Stimulated activated CD8-positive, alpha-beta memory T cell treated with anti-CD3 and anti-CD28 coated beads, Interleukin-4, amount 100 ng/mL, for 48 hours (primary cell): Measurements from ENCODE around the gene GRB10.
"Not testable (repeated sequence)": the region's sequence is repeated elsewhere in the genome, so short reads cannot be mapped to it uniquely, and the experiment has no call there.

Experiments
- DNase-seq: peaks from one replicate; pipeline ENCODE4 v3.0.0-alpha.2; 2020

Gene GRB10

DNA sequence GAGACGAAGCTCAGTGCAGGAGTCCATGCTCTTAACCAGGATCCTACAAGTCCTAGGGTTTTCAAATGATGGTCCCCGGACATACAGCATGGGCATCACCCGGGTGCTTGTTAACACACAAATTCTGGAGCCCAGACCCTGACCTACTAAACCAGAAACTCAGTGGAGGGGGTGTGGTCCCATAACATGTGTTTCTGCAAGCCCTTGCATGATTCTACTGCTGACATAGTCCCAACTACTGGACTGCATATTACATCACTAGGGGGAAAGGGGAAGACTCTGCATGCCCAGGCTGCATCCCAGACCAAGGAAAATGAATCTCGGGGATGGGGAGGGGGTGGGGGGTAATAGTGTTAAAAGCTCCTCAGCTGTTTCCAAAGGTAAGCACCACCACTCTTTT lies 40.3 kb downstream of the GRB10 start:
- DNase-seq = no peak

DNA sequence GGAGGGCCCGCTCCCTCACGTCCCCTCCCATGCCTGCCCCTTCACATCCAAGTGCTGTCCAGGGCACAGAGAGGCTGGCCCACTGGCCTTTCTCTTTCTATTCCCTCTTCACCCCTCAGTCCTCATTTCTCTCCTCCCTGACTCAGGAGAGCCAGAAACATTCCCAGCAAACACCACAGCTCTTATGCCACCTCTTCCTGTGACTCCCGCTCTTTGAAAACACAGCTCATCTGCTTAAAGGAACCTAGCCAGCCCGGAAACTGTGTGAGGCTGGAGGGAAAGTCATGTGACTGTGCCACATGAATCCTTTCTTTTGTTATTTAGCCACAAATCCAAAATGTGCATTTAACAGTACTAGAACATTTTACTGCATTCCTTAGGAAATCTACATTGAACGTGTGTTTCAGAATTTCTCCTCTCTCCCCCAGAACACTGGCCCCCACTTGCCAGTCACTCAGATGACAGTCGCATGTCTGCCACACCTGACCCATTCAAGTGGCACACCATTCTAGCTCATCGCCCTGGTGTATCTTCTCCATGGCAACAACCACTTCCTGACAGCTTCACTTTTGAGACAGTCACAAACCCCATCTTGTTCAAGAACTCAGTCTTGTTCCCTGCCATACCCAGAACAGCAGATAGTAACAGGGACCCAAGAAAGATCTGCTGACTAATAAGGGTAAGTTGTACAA lies 42.8 kb downstream of the GRB10 start:
- DNase-seq = peak; percentile 53

DNA sequence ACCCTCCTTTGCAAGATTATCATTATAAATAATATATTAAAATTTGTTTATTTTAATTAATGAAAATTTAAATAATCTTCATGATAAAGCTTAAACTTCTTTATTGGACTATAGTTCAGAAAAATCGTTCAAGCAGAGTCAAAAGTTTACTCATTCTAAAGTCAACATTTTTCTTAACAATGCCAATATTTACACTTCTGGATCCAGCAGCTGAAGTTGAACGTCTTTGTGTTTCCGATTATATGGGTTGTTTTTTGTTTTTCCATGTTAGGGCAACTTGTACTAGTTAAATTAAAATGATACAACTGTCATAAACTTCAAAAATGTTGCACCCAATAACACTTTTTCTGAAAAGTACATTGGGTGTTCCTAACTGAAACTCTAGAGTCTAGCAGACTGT lies 43.8 kb downstream of the GRB10 start:
- DNase-seq = no peak

DNA sequence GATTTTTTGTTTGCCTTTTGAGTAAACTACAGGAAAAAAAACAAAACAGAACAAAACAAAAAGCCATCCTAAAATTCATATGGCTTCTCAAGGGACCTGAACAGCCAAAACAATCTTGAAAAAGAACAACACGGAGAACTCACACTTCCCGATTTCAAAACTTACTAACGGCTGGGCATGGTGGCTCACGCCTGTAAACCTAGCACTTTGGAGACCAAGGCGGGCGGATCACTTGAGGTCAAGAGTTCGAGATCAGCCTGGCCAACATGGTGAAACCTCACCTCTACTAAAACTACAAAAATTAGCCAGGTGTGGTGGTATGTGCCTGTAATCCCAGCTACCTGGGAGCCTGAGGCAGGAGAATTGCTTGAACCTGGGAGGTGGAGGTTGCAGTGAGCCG lies 46.9 kb downstream of the GRB10 start:
- not testable (repeated sequence) for DNase-seq

DNA sequence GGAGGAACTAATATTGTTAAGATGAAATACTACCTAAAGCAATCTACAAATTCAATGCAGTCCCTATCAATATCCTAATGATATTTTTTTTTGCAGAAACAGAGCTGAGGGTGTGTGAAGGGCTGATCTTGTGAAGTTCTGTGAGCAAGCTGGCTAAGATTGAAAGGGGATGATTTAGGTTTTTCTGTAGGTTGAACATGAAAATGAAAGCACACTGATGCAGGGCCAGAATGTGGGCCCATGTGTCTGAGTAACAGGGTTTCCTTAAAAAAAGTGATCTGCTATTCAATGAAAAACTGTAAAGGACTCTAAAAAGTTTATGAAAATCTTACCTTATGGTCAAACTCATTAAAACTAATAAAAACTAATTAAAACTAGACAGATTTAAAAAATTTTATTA lies 47.4 kb downstream of the GRB10 start:
- DNase-seq = no peak

DNA sequence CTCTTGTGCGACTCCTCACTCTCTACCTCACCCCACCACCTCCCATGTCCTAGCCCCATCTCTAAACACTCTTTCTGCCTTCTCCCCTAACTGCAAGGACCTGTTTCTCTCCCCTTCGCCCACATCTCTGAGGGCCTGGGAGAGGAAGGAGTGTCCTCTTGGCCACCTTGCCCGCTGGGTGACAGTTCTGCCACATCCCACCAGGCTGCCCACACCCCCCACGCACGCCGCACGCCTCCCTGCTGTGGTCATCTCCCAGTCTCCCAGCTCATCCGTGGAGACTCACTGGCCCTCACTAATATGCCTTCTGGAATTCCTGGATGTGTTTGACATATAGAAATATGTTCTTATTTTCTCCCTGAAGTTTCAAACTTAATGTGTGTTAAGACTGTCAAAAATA lies 48.5 kb downstream of the GRB10 start:
- DNase-seq = no peak

DNA sequence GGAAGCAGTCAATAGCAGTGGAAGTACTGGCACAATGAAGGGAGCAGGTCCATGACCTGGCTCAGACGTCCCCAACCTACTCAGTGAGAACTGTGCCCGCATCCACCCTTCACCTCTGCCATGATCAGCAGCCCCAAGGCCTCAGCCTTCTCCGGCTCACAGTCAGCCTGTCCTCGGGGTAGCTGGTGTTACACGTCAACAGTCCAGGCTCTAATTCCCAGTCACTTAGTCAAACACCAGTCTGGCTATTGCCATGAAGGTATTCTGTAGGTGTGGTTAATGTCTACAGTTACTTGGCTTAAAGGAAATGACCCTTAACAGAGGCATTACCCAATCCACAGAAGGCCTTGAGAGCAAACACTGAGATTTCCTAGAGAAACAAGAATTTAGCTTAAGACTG lies 49.1 kb downstream of the GRB10 start:
- DNase-seq = no peak

DNA sequence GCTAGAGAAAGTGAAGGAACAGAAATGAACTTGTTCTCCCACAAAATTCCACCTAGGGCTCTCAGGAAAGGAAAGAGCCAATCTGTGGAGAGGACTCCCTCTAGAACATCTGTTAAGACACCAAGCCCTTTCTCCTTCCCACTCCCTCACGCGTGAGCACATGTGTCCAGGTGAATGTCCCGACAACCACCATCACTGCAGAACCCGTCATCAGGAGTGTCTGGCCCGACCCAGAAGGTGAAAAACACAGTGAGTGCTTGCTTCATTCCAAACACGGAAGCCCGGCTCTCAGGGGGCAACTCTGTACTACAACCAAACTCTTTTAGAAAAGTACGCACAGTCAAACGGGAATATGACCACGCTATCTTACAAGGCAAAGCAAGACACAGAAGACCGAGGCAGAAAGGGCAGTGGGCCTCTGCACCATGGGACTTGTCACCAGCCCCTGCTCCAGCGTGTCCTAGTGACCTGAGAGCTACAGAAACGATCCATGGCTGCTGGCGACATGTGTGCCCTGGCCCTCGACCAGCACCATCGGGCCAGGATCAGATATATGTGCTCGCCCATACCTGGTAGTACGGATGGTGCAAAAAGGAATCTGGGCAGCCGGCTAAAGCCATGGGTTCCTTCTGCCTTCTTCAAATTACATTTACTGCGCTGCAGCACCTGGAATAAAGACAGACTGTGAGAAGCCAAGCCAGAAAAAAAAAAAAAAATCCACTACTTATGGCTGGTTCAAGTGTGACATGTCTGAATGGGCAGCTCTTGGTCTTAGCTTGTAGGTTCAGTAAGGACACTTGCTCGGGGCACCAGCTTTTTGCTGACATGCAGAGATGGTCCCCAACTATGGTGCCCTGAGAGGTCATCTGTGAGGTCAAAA lies 50.8 kb downstream of the GRB10 start:
- no peak for DNase-seq

DNA sequence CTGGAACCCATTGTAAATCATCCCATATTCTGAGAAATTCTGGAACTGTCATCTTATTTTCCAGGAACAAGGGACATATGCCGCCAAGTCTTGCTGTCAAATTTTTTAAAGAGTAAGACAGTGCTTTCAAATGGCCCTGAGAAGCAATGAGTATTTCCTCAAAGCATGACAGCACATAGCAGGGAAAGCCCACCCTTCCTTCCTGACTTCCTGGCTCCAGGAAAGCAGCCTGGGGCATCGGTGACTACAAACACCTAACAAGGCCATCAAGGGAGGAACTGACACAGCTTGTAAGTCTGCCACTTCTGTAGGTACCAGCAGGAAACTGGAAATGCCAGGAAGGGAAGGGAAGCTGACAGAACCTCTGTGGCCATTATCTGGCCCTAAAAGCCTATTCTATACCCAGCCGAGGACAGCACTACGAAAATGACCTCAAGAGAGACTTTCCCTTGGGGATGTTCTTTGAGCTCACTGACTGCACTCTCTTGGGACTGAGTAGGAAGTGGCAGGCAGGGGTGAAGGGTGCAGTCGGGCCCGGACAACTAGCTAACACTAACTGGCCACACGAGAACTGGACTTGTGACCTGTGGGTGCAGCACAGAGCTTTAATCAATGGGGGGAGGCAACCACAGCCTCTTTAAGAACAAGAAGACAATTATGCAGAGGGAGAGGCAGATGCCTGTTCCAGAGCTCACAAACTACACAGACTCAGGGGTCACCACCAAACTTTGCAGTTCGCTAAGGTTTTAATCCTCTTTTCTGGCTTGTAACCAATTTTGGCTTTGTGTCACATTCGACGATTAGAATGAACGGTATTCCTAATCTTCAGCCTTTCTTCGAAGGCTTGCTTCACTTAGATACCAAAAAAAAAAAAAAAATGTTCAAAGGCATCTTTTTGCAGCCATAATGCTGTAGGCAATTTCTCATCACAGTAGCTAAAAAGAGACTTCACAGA lies 52.0 kb downstream of the GRB10 start:
- DNase-seq = no peak

DNA sequence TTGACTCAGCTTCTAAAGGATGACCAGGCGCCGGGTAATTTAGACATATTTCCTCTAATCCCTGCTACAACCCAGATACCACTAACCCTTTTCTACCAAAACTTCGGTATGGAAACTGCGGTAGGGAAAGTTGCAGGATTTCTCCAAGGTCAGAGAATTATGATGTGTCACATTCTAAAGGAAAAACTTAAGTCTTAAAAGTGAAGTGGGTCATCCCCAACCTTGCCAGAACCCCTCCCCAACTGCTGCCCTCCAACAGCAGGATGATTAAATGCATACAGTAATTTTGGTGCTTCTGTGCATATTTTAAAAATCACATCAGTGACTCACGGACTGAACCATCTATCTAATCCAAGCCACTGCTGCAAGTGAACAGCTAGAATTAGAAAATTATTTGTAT lies 52.7 kb downstream of the GRB10 start:
- DNase-seq = no peak

DNA sequence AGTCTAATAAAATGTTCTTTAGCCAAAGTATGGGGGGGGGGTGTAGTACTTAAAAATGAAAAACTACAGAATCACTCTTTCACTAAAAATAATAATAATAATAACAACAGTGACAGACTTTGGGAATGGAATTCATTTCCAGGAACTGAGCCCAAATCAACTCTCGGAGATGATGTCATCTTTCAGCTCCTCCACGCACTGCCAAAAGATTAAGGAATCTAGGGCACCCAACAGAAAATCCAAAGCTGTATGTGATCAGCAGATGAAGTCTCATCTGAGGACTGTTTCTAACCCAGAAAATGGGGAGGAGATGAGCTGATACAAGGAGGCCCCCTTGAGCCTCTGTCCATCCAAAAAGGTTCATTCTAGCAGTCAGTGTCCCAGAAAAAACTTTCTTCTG lies 54.5 kb downstream of the GRB10 start:
- no peak for DNase-seq

DNA sequence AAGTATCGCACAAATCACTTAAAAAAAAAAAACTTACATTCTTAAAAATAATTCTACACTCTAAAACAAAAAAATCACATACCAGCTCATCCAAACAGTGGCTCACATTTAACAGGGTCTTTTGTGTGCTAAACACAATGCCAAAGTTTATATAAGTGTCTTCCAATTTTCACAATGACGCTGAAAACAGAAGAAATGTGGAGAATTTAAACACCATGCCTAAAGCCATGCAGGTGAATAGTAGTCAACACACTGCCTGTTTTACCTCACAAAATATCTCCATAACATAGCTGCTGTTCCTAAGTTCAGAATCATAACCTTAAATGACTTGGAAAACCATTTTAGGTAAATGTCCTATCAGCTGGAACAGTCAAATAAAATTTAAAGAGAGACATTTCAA lies 55.0 kb downstream of the GRB10 start:
- no peak for DNase-seq

DNA sequence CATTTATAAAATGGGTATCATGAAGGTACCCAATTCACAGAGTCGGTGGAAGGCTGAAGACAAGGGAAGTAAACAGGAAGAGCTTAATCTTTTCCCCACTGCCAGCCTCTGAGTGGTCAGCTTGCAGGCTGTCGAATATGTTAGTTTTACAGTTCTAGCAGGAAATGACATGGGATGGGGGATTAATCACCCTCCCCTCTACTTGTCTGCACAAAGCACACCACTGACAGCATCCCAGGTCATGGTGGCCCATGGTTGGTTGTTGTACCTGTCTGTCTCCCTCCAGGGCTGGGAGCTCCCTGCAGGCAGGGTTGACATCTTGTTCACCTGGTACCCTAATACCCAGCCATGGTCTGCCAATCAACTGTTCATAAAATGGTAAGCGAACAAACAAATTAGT lies 55.6 kb downstream of the GRB10 start:
- no peak for DNase-seq

DNA sequence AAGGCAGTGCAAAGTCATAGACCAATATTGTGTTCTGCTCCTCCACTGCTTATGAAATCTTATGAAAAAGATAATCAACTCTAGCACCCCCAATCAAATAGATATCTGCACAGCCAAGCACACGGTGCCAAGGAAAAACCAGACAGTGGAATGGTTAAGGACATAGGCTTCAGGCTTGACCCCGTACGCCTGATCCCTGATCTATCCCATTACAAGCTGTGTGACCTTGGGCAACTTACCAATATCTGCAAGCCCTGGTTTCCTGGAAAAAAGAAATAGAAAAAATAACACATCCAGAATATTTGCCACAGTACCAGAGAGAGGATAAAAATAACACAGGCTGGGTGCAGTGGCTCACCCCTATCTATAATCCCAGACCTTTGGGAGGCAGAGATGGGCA lies 56.9 kb downstream of the GRB10 start:
- no peak for DNase-seq

DNA sequence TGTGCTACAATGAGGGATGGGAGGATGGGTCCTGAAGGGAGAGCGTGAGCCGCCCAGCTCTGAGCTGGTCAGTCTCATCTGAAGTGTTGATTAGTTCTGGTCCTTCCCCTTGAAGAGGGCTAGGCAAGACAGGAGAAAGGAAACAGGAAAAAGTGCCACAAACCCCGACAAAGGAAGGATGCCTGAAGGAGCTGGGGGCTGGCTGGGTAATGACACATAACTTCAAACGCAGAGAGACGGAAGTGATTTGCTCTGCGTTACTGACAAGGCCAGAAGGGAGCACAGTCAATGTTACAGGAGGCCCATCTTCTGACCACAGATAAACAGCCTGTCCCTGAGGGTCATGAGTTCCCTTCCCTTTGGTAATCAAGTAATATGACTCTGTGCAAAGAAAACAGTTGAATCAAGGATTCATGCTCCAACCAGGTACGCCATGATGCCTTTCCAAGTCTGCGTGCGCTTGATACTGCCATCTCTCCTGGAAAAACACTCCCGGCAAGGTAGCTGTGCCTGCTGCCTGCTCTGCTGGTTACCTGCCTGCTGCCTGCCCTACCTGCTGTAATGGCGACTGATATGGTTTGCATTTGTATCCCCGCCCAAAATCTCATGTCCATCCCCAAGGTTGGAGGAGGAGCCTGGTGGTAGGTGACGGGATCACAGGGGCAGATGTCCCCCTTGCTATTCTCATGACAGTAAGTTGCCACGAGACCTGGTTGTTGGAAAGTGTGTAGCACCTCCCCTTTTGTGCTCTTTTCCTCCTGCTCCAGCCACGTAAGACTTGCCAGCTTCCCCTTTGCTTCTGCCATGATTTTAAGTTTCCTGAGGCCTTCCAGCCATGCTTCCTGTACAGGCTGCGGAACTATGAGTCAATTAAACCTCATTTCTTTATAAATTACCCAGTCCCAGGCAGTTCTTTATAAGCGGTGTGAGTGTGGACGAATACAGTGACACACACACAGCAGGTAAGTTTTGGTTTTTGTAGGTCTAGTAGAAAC lies 57.9 kb downstream of the GRB10 start:
- no peak for DNase-seq

DNA sequence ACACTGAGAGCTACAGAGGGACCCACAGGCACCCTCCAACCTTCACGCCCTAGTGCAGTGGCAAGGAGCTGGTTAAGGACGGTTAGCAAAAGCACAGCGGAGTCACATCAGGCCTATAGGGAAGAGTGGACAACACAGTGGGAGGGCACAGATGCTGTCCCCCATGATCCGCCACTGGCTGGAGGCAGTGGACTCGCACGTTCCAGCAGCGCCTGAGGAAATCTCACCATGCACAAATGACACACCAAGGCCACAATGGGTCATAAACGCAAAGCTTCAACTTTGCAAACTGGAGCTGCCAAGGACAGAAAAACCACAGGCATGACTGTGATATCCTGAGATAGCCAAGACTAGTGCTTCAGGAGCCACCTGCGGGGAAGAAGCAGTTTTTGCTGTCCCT lies 58.8 kb downstream of the GRB10 start:
- no peak for DNase-seq

DNA sequence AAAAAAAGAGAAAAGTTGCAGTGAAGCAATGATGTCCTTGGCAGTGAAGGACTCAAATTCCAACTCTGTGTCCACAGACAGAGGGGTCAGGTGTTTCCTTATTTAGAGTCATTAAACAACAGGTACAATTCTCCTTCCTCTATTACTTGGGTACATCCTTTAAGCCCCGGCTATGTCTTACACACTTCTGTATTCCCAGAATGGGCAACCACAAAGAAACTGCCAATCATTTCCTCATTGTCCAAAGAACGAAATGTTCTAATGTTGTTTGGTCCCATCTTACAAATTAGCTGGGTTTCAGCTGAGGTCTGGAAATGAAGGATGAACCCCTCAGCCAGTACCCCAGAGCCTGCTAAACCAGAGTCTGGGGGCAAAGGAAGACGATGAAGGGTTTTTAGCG lies 59.5 kb downstream of the GRB10 start:
- no peak for DNase-seq

DNA sequence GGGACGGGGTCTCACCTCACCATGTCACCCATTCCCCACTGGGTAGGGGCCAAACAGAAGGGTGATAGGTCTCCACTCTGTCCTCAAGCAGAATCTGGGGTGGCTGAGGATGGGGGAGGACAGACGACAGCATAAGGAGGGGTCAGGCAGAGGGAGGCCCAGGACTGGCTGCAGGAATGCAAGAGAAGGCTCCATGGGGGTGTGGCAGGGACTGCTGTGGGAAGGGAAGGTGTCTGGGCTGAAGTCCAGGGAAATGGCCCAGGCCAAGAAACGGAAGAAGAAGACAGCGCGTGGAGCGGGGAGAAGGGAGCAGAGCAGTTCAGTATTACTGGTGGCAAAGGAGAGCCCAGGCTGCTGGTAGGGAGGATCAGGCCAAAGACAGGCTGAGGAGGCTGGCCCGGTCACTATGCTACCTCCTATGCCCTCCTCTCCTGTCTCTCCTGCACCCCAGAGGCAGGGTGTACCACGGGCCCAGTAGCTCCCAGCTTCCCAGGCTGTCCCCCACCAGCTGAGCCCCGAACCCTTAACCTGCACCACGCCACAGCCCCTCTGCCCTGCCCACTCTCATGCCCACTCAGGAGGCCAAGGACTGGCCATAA lies 60.9 kb downstream of the GRB10 start:
- DNase-seq = no peak

DNA sequence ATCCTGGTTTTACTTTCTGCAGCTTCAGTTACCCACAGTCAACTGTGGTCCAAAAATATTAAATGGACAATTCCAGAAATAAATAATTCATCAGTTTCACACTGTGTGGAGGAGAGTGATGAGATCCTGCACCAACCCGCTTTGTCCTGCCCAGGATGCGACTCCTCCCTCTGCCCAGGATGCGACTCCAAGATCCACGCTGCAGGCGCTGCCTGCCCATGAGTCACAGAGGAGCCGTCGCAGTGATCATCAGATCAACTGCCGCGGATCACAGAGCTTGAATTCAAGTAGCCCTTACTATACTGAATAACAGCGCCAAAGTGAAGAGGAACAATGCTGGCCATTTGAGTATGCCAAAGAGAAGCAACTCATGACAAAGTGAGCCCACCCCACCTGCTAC lies 61.5 kb downstream of the GRB10 start:
- no peak for DNase-seq

DNA sequence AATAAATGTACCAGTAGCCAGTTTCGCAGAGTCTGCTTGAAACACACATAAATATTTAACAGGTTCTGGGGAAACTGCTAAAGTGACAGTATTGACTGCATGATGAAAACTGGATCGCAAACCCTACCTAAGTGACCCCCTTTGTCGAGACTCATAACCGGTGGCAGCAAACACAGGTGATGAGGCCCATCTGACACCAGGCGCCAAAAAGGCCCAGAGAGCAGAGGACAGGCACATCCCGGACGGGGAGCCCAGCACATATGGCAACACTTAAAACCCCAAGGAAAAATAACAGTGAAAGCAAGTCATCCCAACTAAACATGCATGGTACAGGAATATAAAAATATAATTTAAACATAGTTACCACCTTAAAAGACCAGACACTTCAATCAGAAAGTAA lies 62.4 kb downstream of the GRB10 start:
- no peak for DNase-seq

DNA sequence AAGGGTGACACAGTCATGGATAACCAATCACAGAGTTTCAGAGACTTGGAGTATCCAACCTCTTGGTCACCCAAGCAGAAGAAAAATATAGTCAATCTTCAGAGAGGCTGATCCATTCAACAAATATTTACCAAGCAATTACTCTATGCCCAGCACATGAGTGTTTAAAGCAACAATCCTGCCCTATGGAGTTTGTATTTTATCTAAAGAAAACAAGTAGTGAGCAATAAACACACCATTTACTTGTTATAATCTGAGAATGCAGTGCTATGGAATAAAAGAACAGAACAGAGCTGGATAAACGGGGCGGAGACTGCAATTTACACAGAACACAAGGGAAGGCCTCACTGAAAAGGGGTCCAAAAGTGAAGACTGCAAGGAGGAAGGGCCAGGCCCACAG lies 63.8 kb downstream of the GRB10 start:
- DNase-seq = no peak

DNA sequence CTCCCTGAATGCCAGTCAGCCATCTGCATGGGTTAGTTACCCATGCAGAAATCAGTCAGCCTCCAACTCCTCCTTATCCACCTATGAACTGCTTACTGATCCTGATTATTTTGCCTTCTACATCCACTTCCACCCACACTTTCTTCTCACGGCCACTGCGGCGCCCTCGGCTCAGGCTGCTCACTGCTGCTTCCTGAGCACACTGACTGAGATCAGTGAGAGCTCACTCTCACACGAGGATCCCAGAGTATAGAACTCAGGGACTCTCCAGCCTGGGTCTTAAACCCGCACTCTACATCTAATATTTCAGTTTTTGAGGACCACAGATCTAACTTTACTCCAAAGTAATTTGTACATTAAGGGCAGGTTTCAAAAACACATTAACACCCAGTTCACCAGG lies 64.4 kb downstream of the GRB10 start:
- no peak for DNase-seq
